GM19351 (cell line): ENCODE measurements around the gene CFAP46.

Source experiments
- ATAC-seq: cut with Tn5 transposase; IDR thresholded peaks from one replicate; pipeline ENCODE4 v1.9.1; 2021; ENCODE audit warnings: mild to moderate bottlenecking, moderate library complexity; ENCODE audit not compliant: unreplicated experiment

The CFAP46 gene

DNA sequence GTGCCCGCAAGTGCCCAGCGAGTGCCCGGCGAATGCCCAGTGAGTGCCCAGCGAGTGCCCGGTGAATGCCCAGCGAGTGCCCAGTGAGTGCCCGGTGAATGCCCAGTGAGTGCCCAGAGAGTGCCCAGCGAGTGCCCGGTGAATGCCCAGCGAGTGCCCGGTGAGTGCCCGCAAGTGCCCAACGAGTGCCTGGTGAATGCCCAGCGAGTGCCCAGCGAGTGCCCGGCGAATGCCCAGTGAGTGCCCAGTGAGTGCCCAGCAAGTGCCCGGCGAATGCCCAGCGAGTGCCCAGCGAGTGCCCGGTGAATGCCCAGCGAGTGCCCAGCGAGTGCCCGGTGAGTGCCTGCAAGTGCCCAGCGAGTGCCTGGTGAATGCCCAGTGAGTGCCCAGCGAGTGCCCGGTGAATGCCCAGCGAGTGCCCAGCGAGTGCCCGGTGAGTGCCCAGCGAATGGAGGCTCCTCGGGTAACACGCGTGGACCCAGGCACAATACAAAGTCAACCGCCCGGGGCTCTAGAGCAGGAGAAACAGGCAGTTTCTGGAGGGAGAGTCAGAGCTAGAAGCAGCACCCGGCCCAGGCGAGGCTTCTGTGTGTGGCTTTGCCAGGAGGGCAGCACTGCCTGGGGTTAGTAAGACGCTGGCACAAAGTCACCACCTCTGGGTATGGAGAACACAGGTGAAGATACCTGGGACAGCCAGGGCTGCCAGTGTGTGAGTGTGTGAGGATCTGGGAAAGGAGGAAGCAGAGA, 38.2 kb upstream of the CFAP46 start:
- no peak for ATAC-seq

DNA sequence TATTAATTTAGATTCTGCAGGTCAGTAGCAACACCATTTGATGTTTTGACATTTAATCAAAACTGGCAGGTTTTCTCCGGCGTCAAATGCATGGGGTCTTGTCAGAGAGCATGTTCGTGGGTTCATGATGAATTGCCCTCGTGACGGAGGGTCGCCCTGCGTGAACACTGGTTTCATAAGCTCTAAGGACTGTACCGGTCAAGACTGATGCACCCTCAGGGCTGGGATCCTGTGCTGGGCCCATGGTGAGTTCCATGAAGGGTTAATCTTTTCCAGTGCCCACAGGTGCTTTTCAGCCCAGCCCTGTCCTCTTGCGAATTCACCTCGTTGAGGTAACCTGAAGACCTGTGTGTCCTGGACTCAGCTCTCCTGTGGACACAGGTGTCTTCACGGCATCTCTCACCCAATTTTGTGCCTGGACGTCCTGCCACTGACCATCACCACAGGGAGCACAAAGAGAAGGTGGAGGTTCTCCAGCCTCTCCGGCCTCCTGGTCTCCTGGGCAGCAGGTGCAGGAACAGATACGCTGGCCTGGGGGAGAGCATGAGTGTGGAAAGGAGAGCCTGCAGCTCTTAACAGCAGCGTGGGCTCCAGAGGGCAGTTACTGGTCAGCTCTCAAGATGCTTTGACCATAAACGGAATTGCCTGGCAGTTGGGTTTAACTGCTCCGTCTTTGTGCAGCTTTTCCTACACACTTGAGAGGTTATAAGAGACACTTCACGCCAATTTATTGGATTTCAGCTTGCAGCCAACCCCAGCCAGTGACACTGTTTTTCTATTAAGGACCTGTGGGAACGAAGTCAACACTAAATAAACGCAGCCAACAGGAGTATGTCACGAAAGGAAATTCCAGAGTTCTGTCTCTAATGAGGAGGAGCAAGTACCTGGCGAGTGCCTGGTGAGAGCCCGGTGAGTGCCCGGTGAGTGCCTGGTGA, 37.4 kb upstream of the CFAP46 start:
- ATAC-seq, result no peak

DNA sequence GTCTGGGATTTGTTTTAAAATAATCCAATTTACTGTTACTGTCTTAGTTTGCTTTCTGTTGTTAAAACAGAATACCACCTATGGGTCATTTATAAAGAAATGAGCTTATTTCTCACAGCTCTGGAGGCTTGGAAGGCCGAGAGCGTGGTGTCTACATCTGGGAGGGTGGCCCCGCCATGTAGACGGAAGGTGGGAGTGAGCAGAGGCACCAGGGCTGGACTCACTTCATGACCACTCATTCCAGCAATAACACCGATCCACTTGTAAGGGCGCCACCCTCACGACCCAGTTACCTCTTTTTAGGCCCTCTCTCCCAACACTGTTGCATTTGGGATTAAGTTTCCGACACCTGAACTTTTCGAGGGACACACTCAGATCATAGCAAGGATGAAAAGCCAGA, 36.2 kb upstream of the CFAP46 start:
- no peak for ATAC-seq

DNA sequence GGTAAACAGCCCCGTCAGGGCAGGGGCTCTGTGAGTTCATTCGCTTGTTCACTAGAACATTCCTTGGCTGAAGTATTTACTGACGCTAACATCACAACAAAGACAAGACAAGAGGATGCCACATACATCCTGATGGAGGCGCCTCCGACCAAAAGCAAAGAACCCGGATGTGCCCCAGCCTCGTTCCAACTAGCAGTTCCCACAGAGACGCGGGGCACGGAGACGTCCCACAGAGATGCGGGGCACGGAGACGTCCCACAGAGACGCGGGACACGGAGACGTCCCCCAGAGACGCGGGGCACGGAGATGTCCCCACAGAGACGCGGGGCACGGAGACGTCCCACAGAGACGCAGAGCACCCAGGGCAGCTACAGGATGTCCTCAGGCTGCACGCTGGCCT, 35.4 kb upstream of the CFAP46 start:
- ATAC-seq, result no peak

DNA sequence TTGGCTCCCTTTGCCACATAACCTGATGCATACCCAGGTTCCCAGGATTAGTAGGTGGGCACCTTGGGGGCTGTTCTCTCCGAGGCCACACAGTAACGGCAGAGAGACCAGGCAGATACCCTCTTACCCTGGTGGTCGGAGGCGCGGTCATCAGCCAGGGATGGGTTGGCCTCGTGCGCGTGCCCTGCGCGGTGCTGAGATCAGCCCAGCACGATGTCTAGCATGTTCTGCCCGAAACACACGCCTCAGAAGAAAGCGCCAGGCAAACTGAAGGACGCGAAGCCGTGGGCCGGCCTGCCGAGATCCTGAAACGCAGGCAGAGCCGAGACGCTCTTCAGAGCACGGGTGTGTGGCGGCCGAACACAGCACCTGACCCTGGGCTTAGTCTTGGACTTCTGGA, 34.7 kb upstream of the CFAP46 start:
- ATAC-seq, result no peak

DNA sequence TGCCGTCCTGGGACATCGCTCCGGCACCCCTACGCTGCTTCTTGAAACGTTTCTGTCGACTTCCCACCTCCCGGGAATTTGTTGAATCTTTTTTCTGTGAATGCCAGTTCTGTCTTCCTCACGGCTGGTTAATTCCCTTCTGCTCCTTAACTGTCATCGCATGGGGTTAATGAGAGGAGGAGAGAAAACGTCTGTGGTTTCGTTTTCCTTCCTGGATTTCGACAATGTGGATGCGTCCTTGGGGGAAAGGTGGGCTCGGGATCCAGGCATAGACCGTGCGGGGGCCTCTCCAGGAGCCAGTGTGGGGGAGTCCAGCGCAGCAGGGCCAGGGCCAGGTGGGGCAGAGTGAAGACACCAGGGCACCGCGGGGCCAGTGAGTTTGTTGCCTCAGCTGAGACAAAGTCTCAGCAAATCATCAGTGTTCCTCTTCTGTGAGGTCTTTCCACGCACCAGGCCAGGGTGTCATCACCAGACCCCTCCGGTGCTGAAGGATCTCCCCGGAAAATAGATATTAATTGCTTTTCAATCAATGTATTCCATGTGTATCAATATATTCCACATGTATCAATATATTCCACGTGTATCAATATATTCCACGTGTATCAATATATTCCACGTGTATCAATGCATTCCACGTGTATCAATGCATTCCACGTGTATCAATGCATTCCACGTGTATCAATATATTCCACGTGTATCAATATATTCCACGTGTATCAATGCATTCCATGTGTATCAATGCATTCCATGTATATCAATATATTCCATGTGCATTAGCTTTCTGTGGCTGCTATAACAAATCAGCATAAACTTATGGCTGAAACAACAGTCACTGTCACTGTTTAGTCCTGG, 33.7 kb upstream of the CFAP46 start:
- ATAC-seq, result no peak

DNA sequence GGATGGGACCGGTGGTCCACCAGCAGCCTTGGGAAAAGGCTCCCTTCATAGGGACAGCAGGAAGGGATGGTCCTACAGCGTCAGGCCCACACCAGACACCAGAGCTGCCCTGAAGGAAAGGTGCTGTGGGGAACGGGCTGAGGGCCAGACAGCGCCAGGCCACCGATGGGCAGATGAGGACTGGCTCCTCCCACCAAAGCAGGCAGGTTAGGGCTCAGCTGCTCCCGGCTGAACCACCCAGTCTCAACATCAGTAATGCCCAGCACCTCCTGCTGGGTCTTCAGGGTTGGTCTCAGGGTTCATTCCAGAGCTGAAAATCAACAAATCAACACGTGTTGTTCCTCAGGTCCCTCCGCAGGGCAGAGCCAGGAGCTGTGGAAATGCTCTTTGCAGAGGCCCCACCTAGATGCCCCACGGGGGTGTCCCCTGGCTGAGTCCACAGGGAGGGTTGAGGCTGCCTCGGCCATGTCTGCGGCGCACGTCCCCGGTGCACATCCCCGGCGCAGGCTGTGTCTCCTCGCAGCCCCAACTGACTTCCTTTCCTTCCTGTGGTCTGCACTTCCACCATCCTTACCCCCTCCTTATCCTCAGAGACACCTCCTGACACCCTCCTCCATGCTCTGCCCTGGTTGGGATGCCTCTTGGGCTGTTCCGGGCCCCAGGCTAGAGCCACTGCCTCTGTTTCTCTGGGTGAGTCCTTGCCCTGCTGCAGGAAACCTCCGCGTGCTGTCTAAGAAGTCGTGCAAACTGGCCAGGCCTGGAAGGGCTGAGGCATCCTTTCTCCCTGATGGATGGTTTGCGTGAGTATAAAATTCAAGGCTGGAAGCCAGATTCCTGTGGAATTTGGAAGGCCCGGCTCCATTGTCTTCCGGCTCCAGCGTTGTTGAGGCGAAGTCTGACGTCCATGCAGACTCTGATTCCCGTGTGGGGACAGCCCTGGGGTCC, 32.8 kb upstream of the CFAP46 start:
- ATAC-seq, result no peak

DNA sequence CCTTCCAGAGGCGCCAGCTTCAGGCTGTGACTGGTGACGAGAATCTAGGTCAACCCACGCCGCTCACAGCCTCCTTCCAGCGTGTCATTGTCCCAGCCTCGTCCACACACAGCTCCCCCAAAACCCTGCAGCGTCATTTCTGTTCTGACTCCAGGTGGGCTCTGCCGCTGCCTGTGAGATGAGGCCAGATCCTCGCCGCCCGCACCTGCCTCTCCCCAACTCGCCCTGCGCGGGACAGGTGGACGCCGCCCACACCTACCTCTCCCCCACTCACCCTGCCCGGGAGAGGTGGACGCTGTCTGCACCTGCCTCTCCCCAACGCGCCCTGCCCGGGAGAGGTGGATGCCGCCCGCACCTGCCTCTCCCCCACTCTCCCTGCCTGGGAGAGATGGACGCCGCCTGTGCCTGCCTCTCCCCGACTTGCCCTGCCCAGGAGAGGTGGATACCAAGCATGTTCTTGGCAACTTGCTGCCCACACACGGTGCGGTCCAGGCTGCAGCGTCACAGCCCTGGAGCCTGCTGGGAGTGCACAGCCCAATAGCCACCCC, 32.0 kb upstream of the CFAP46 start:
- no peak for ATAC-seq

DNA sequence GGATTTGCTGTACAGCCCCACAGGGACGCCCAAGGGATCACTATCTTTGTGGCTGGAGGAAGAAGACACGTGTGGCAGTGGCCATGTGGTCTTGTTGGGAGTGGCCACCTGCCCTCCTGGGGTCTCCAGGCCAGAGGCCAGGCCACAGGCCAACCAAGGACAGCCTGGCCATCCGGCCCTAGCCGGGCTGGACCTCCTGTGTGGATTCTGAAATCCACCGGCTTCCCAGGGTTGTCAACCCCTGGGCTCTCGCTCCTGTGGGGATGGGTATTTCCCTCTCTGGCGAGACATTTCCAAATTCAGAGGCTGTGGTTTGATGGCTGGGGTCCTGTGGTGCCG, 31.5 kb upstream of the CFAP46 start:
- no peak for ATAC-seq

DNA sequence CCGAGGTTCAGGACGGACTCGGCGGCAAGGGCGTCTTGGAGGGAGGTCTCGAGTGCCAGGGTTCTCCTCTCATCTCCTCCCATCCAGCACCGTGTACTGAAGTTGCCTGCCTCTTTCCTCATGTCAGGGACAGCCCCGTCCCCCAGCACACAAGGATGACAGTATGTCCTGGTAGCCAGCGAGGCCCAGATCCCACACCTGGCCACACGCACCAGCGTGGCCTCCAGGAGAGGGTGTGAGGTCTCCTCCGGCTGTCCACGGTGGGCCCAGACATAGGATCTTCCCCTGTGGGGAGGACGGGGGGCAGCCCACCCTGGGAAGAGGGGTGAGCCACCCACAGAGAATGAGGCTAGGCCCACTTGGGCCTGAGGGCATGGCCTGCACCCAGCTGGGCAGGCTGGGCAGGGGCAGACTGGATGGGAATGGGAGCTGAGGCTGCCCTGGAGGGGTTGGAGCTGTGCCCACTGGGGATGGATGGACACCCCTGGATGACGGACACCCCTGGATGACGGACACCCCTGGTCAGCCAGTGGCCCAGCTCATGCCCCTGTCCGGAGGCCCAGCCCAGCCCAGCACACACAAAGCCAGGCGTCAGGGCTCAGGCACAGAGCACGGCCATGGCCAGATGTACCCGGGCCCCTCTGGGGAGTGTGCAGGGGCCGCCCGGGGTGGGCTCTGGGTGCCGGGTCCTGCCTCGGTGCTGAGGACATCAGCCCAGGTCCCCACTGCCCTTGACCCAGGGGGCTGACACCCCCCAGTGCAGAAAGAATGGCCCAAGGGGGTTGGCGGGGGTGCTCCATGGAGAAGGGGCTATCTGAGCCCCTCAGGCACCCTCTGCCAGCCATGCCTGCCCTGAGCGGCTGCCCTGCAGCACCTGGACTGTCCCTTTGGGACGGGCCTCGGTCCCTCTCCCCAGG, 30.9 kb upstream of the CFAP46 start:
- no peak for ATAC-seq

DNA sequence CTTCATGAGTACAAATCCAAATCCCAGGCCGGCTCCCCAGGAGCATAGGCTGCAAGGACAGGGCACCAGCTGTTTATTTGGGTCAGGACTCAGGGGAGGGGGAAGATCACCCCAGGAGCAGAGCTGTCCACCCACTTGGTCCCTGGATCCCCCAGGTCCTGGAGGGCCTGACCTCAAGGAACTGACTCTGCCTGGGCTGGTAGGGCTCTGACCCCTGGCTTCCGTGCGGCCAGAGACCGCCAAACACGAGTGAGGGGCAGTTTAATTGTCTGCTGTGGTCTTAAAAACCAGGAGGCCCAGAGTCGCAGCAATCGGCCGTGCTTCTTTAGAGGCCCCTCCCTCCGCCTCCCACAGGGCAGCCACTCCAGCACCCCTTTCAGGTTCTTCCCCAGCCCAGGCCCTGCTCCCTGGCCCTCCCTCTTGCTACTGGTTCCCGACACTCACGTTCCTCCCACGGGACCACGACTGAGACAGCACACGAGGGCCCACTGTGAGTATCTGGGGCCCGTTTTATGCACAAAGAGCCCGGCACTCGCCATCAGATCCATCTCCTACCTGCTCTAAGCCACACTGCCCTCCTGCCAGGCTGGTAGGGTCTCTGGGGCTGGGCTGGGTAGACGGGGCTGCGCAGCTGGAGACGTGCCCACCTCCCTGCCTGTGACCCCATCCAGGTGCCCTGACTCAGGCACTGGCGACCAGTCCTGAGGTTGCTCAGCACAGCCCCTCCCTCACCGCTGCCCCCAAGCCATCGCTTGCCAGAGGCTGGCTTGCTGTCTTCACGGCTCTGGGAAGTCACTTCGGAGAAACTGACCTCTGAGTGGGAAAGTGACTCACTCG, 30.0 kb upstream of the CFAP46 start:
- no peak for ATAC-seq

DNA sequence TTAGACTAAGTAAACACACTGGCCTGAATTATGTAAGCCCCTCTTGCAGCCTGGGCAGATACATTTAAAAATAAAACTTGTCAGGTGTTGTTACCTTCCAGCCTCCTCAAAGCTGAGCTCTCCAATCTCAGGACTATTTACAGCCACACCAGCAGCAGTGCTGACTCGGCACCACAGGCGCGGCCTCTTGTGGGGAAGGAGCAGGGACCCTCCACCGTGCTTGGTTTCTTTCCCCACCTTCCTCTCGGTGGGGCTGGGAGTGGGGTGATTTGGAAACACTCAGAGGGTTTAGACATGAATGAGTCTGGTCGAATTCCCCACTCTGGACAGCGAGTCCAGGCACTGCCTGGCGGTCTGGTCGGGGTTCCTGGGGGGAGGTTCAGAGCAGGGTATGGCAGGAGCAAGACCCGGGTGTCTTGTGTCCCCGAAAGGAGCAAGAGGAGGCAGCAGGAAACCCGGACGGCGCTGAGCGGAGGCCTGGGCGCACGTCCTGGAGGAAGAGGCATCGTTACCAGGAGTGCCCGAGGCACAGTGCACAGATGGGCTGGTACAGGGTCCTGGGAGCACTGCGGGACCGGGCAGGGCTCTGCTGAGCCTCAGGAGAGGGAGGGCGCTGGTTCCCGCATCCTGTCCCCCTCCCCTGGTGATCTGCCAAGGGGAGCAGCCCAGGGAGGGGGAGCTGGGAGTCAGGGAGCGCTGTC, 29.2 kb upstream of the CFAP46 start:
- no peak for ATAC-seq

DNA sequence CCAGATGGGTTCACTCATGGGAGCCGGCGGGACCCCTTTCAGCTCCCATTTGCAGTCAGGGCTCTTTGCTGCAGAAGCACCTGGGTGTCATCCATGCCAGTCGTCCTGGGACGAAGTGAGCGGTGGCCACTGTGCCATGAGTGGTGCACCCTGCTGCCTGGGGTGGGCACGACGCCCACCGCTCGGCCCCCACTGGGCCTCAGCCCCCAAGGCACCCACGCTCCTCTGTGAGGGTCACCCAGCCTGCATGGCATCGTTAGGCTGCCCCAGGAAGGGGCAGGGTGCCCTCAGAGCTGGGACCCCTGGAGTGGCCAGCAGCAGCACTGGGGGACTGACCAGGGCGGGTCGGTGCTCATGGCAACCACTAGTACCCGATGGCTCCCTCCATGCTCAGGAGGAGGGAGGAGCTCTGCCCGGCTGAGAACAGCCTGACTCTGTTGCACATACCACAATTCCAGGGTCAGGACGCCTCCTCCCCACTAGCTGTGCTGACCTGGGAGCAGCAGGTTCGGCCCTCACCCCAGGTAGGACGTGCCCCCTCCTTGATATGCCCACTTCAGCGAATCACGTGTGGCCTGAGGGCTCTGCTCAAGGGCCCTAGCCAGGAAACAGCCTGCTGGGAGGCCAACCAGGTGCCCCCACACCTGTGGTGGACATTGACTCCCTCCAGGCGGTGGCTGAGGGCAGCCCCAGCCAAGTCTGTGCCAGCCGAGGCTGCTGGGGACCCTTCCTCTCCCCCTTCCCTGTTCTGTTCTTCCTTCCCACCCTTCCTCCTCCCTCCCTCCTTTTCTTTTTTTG, 28.5 kb upstream of the CFAP46 start:
- no peak for ATAC-seq

DNA sequence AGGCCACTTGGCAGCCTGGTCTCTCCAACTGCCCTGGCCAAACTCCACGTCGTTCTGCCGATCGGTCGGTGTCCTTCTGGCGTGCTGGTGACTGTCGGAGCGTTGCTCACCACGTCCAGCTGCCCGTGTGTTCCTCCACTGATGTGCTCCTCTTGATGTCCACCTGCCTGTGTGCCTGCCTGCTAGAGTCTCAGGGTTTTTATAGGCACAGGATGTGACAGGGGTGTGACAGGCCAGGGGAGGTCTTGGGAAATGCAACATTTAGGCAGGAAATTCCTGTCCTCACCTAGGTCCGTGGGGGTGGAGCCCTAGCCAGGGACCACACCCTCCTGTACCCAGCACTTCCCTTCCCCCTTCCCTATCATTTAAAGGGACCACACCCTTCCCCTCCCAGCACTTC, 25.2 kb upstream of the CFAP46 start:
- no peak for ATAC-seq

DNA sequence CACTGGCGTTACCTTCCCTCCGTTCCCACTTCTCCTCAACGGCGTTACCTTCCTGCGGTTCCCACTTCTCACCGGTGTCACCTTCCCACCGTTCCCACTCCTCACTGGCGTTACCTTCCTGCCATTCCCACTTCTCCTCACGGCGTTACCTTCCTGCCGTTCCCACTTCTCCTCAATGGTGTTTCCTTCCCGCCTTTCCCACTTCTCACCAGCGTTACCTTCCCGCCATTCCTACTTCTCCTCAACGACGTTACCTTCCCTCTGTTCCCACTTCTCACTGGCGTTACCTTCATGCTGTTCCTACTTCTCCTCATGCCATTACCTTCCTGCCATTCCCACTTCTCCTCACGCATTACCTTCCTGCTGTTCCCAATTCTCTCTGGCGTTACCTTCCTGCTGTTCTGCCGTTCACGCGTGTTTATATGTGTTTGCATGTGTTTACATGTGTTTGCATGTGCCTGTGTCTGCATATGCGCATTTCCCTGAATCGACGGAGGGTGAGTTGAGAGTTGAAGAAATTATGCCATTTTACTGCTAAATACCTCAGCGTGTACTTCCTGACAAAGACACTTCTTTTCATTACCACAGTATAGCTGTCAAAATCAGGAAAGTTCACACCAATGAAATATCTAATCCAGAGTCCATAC, 23.2 kb upstream of the CFAP46 start:
- ATAC-seq, result no peak
